Fibroblast of the conjunctiva (primary cell): ENCODE data around the gene UNC5B.

ENCODE experiments used
- DNase-seq: peaks from one replicate; pipeline ENCODE4 v3.0.0-alpha.2; 2010; ENCODE audit warnings: low read depth

UNC5B gene

GRCh38 chr10:71319800-71320392, 107.5 kb downstream of the UNC5B start:
- no peak for DNase-seq

DNA sequence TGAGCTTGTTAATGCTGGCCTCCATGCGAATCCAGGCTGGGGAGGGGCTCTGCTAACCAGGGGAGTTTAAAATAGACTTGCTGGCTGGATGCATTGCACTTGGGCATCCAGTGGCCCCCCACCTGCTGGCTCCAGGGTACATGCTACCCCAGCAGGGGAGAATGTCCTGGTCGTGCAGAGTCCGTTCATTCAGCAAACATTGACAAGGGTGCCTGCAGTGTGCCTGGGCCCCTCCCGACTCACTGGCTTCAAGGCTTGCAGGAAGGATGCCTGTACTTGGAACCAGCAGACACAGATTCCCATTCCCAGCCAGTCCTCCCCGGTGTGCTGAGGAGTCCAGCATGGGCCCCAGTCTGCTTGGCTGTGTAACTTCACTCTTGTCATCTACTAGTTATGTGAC, 108.2 kb downstream of the UNC5B start:
- no peak for DNase-seq

GRCh38 chr10:71321386-71321785, 109.0 kb downstream of the UNC5B start:
- DNase-seq: no peak

DNA sequence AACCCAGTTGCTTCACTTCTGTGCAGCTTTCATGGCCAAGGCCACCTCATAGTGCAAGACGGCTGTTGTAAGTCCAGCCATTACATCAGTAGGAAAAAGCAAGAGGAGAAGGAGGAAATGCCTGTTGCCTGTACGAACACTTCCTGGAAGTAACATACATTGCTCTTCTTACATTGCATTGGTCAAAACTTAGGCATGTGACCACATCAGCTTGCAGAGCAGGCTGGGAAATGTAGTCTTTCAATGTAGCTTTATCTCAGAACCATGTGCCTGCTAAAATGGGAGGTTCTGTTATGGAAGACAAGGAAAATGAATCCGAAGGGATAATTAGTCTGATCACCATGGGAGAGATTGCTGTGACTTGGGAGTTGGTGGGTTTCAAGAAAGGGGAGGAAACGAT, 111.0 kb downstream of the UNC5B start:
- DNase-seq: no peak

- DNase-seq: no peak
Measured at GRCh38 chr10:71324743-71325142, 112.4 kb downstream of the UNC5B start.

GRCh38 chr10:71325267-71325666, 112.9 kb downstream of the UNC5B start:
- no peak for DNase-seq

DNA sequence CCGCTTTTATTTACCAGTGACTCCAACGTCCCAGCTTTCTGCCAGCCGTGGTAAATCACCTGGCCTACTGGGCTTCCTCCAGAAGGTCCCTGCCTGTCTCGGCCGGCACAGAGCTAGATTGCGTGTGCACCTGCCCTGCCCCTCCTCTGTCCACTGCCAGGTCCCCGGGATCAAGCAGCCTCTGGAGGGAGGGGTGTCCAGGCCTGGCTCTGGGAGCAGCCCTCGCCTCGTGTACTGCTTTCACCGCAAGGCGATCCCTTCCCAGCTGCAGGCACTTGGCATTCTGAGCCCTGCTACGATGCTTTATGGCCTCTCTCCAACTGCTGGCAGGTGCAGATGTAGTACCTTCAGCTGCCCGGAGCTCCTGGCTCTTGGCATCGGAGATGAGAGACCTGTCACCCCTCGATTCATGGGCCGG, 114.1 kb downstream of the UNC5B start:
- DNase-seq: no peak

- no peak for DNase-seq
Measured at GRCh38 chr10:71330789-71331404, 118.5 kb downstream of the UNC5B start.

DNA sequence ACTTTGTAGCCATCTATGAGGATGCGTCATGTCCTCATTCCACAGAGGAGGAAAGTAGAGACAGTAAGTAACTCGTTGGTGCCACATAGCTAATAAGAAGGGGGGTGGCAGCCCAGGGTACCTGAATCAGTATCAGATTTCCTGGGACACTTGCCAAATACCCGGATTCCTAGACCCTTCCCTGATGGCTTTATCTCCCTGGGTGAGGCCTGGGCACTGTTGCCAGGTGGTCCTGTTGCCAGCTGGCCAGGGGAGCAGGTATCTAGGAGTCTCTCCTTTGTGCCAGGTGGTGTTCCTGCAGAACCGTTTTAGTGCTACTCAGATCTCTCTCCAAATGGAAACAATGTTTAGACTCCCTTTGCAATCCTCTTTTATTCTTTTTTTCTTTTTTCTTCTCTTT, 119.4 kb downstream of the UNC5B start:
- no peak for DNase-seq

DNA sequence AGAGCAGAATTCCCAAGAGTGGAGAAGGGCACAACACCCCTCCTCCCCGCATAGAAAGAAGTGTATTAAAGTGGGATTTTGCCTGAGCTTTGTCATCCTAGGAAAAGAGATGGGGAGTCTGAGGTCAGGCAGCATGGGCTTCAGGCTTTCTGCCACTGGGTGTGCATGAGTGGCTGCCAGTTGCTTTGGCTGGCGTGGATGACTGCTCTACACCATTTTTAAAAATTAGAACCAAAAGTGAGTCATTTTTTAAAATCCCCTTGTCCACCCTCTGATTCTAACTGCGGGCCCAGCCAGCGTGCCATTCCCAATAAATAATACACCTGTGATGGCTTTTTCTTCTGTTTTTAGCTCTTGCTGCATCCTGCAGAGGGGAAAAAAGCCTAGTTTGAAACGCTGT, 120.1 kb downstream of the UNC5B start:
- DNase-seq: no peak

GRCh38 chr10:71333129-71333887, 120.9 kb downstream of the UNC5B start:
- no peak for DNase-seq

GRCh38 chr10:71334221-71334791, 121.9 kb downstream of the UNC5B start:
- DNase-seq: no peak

GRCh38 chr10:71335173-71335708, 122.9 kb downstream of the UNC5B start:
- no peak for DNase-seq

- no peak for DNase-seq
Measured at GRCh38 chr10:71336632-71337031, 124.3 kb downstream of the UNC5B start.

DNA sequence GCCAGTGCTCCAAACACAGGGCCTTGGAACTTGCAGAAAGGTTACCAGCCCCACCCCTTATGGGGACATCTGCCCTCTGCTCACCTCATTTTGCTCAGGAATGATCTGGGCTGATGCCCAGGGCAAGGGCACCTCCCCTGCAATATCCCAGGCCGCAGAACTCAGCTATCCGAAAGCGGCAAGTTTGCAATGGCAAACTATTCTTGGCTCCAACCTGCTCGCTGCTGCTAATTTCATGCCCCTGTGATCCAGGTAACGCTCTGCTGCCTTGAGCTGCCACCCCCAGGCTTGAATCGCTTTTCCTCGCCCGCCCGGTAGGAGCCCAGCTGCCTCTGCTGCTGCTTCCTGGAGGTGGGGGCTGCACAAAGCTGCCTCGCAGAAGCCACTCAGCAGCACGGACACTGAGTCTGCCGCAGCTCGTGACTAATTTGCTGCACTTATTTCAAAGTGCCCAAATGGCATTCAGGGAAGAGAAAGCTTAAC, 124.9 kb downstream of the UNC5B start:
- DNase-seq: no peak

GRCh38 chr10:71338728-71339495, 126.5 kb downstream of the UNC5B start:
- no peak for DNase-seq

DNA sequence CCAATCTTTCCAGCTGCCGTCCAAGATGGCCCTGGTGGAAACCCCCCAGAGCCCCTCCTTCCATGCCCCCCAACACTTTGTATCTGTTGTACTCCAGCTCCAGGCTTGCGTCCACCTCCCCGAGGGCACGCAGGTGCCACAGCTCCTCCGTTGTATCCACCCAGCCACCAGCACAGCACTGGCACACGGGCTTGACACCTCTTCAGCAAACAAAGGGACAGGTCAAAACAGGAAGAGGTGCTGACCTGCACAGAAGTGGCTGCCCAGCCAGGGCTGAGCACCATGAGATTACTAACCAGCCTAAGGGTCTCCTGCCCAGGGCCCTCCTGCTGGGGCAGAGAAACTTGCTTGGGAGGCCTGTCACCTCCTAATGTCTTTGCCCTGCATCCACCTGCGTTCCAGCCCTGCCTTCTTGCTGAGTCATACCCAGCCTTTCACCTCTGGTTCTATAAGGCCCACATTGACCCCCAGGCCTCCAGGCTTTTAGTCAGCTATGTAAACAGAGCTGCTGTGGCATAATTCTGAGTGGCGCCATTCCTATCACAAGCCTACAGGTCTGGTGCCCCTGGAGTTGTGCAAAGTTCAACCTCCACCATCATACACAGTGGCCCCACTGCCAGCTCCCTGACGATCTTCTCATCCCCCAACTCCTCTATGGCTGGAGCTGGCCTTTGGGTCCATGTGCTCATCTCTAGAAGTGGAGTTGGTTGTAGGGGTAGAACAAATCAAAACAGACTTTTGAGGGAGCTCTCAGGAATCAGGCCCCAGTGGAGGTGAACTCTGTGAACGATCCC, 127.6 kb downstream of the UNC5B start:
- DNase-seq: no peak

DNA sequence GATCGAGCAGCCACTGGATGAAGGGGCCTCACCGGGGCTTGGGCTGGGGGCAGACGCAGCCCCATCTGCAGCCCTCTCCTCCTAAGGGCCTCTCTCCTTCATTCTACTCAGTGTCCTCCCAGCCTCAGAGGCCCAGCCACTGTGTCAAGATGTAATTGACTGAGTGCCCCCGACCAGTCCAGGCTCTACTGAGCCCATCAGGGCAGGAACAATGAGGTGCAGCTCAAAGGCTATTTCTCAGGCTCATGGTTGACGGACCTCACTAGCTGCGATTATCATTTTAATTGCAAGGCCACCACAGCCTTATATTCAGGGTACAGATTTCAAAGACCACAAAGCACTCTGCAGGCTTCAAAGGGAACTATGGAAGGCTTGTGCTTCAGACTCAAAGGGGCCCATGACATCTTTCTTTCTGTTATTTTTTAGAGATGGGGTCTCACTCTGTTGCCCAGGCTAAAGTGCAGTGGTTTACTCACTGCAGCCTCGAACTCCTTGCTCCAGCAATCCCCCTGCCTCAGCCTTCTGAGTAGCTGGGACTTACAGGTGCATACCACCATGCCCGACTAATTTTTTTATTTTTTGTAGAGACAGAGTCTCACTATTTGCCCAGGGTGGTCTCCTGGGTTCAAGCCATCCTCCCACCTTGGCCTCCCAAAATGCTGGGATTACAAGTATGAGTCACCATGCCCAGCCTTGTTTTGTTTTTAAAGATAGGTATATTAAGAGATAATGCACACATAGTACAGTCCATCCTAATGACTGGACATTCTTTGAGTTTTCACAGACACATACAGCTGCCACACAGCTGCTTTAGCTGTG, 130.4 kb downstream of the UNC5B start:
- DNase-seq: no peak

DNA sequence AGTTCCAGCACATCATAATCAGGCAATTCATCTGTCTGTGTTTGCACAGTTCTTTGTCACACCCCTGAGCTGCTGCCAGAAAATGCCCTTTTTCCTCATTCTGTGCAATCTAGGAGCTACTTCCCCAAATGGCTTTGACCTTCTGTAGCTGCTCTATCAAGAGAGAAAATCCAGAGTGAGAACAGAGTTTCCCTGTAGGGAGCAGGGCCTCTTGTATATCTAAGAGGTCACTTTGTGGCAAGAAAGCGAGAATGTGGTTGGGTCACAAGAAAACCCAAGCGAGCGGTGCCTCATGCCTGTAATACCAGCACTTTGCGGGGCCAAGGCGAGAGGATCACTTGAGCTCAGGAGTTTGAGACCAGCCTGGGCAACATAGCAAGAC, 131.0 kb downstream of the UNC5B start:
- DNase-seq: no peak
